NT2/D1 (cell line): ENCODE results near the gene PCP4.

Source experiments
- SUZ12 ChIP-seq: IDR thresholded peaks from 2 replicates; pipeline ENCODE4 v1.6.1; 2011; ENCODE audit not compliant: insufficient read length, insufficient read depth; ENCODE audit errors: extremely low read depth
- YY1 ChIP-seq: IDR thresholded peaks from 2 replicates; pipeline ENCODE4 v1.6.1; 2011; ENCODE audit not compliant: insufficient read length, insufficient read depth
- ZNF274 ChIP-seq: IDR thresholded peaks from 2 replicates; pipeline ENCODE4 v1.6.1; 2011; ENCODE audit warnings: mild to moderate bottlenecking, low read depth, low read length

DNA sequence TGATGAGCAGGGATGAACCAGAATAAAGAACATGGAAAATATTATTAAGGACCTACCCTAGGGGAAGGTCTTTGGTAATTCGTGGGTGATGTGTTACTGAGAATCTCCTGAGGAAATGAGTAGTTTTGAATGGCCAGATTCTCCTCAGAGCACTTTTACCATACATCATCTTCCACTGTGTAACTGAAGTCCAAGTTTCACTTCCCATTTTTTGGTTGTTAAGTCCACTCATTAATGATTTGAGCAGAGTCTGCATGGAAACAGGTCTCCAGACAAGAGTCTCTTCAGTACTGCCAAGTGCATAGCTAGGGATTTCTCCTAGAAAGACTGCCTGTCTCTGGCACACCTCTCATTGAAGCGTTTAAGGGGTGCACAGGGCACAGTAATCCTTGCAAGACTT lies 48.7 kb upstream of the PCP4 start:
- TF ChIP-seq ZNF274 (no peak), YY1 (no peak), SUZ12 (no peak)
